HEK293 (cell line): ENCODE measurements around the gene ANKRD40CL.

Experiments
- BCL11A ChIP-seq: fragments of 450-650 bp; formaldehyde crosslinking; IDR thresholded peaks from 2 replicates; pipeline ENCODE4 v1.5.1; 2016; ENCODE audit warnings: low read depth, missing biosample characterization, missing genetic modification characterization
- ZFP37 ChIP-seq: fragments of 450-650 bp; formaldehyde crosslinking; IDR thresholded peaks from 2 replicates; pipeline ENCODE4 v1.5.1; 2016; ENCODE audit warnings: missing biosample characterization, missing genetic modification characterization
- ZNF830 ChIP-seq: fragments of 450-650 bp; IDR thresholded peaks from 2 replicates; pipeline ENCODE4 v1.5.0; 2018; ENCODE audit warnings: missing biosample characterization, missing genetic modification characterization, low read depth, mild to moderate bottlenecking, moderate library complexity

DNA sequence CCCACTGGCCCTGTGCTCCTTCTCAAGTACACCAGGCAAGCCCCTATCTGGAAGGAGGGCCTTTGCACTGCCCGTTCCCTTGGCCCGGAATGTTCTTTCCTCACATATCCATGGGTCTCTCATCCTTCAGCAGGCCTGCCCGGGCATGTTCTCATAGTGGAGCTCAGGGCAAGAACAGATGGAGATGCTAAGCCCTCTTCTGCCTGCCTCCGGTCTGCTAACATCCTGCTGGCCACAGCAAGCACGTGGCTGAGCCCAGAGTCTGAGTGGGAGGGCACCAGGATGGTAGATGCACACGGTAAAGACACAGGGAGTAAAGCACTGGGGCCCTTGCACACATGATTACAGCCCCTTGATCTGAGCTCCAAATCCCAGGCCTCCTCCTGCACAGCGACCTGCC lies 19.8 kb upstream of the ANKRD40CL start:
- TF ChIP-seq BCL11A (no peak), ZFP37 (tag by site-specific recombination) (no peak), ZNF830 (no peak)
